ENCODE measurements around the gene SLC51B.

DNA sequence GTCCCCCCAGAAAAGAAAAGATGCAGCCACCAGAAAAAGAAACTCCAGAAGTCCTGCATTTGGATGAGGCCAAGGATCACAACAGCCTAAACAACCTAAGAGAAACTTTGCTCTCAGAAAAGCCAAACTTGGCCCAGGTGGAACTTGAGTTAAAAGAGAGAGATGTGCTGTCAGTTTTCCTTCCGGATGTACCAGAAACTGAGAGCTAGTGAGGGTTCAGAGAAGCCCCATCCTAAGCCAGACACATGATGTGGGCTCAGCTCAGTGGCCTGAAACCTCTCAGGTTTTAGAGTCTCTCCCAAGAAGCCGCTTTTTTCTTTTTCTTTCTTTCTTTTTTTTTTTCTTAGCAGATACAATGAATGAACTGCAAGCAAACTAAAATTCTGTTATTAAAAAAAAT, 7.8 kb downstream of the SLC51B start:
- no peak for TF ChIP-seq EZH2phosphoT487 (IDR thresholded peaks at IDR 0.05; ENCODE audit: borderline replicate concordance, low read length)
- TF ChIP-seq, protein P1, sequence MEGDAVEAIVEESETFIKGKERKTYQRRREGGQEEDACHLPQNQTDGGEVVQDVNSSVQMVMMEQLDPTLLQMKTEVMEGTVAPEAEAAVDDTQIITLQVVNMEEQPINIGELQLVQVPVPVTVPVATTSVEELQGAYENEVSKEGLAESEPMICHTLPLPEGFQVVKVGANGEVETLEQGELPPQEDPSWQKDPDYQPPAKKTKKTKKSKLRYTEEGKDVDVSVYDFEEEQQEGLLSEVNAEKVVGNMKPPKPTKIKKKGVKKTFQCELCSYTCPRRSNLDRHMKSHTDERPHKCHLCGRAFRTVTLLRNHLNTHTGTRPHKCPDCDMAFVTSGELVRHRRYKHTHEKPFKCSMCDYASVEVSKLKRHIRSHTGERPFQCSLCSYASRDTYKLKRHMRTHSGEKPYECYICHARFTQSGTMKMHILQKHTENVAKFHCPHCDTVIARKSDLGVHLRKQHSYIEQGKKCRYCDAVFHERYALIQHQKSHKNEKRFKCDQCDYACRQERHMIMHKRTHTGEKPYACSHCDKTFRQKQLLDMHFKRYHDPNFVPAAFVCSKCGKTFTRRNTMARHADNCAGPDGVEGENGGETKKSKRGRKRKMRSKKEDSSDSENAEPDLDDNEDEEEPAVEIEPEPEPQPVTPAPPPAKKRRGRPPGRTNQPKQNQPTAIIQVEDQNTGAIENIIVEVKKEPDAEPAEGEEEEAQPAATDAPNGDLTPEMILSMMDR (IDR thresholded peaks at IDR 0.05; ENCODE audit: low read depth, low read length, poor library complexity, severe bottlenecking): no peak
